ENCODE data around the gene SOX6.
"Not testable (repeated sequence)": the region's sequence is repeated elsewhere in the genome, so short reads cannot be mapped to it uniquely, and the experiment has no call there.

SOX6 gene

DNA sequence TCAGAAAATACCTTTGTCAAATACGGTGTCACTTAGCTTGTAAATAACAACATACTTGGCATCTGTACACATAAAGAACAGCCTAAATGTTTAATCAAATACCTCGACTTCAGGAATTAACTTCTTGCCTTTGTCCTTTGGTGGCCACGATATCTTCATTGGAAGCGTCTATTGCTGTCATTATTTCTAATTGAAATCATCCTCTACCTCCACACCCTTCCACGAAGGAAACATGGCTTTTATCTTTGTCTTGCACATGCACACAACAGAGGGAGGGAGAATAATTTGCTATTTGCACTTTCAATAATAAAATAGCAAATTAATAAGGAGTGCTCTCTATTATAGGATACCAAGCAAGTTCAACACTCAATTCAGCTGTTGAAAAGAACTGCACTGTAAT is 25.8 kb upstream of the SOX6 start:
- DNase-seq (no peak), ATAC-seq (replicated peaks) (no peak)
- H3K9me3 Mint-ChIP-seq: peaks cover 0 to 8% of the 10 kb centered on the region in 2 donors
- no peaks in the 10 kb centered on the region for H3K36me3 Mint-ChIP-seq (ENCODE audit: insufficient read depth)
- no peaks in the 10 kb centered on the region for H3K27me3 Mint-ChIP-seq
- H3K4me1 Mint-ChIP-seq (ENCODE audit: low read depth in 2 of 2): no peaks in the 10 kb centered on the region
- no peak overlapping the region for H3K4me3 Mint-ChIP-seq
- H3K27ac Mint-ChIP-seq: no peak overlapping the region

DNA sequence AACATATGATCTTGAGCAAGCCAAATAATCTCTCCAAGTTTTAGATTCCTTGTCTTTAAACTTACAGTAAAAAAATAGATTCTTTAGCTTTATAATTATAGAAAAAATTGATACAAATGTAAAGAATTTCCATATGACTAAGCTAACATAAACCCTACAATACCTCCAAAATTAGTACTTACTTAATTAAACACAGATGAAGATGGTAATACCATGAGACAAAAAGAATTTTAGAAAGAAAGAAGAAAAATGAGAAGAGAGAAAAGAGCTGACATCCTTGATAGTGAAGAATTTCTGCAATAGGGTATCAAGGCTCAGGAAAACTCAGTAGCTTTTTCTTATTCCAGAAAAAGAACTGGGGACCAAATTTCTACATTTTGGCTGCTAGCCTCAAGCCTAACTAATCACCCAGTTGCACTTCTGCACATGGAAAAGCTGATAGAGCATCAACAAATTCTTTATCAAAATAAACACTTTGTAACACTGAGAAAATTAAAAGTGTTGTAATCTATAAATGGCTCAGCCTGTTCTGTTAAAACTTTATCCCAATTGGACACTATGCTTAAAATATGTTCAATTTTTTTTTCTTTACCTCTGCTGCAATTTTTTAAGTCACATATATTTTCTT is 24.7 kb upstream of the SOX6 start:
- Mint-ChIP-seq H3K4me3 (no peak overlapping the region), H3K9me3 (no peaks in the 10 kb centered on the region), H3K27ac (no peak overlapping the region), H3K36me3 (ENCODE audit: insufficient read depth) (no peaks in the 10 kb centered on the region), H3K27me3 (no peaks in the 10 kb centered on the region), H3K4me1 (ENCODE audit: low read depth in 2 of 2) (no peaks in the 10 kb centered on the region)
- ATAC-seq (replicated peaks) (no peak), DNase-seq (no peak)

DNA sequence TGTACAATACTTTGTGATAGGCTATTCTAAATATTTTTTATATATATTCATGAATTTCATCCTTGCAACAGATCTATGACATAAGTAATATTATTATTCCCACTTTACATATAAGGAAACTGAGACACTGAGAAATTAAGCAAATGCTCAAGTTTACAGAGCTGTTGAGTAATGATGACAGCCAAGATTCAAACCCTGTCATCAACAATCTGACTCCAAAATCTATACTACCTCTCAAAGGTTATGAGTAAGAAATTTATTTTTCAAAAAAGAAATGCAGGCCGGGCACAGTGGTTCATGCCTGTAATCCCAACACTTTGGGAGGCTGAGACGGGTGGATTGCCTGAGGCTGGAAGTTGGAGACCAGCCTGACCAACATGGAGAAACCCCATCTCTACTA is 22.6 kb upstream of the SOX6 start:
- Mint-ChIP-seq H3K36me3 (ENCODE audit: insufficient read depth) (no peaks in the 10 kb centered on the region), H3K4me1 (ENCODE audit: low read depth in 2 of 2) (no peaks in the 10 kb centered on the region), H3K27ac (no peak overlapping the region), H3K27me3 (no peaks in the 10 kb centered on the region), H3K9me3 (no peaks in the 10 kb centered on the region), H3K4me3 (no peak overlapping the region)
- DNase-seq (no peak), ATAC-seq (replicated peaks) (no peak)

DNA sequence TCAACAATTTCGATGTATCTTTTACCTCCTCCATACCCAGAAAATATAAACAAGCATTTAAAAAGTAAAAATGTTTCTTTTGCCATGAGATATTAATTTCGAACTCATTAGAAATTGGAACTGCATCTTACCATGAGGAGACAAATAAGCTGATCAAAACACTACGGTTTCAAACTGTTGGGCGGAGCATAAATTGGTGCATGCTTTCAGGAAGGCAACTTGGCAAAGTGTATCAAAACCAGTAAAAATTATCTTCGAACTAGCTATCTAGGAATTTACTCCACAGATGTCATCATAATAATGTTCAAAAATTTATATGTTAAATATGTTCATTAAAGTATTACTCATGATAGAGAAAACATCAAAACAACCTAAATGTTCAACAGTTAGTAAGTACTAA is 21.4 kb upstream of the SOX6 start:
- Mint-ChIP-seq H3K4me3 (no peak overlapping the region), H3K27ac (no peak overlapping the region), H3K9me3 (no peaks in the 10 kb centered on the region), H3K4me1 (ENCODE audit: low read depth in 2 of 2) (no peaks in the 10 kb centered on the region), H3K36me3 (ENCODE audit: insufficient read depth) (no peaks in the 10 kb centered on the region), H3K27me3 (no peaks in the 10 kb centered on the region)
- no peak for DNase-seq
- ATAC-seq (replicated peaks): no peak

DNA sequence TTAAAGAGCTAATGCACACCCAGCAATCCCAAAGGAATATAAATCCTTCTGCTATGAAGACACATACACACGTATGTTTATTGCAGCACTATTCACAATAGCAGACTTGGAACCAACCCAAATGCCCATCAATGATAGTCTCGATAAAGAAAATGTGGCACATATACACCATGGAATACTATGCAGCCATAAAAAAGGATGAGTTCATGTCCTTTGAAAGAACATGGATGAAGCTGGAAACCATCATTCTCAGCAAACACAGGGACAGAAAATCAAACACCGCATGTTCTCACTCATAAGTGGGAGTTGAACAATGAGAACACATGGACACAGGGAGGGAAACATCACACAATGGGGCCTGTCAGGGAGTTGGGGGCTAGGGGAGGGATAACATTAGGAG is 19.3 kb upstream of the SOX6 start:
- H3K4me1 Mint-ChIP-seq (ENCODE audit: low read depth in 2 of 2); ATAC-seq (replicated peaks); H3K9me3 Mint-ChIP-seq; H3K4me3 Mint-ChIP-seq; H3K36me3 Mint-ChIP-seq (ENCODE audit: insufficient read depth); H3K27ac Mint-ChIP-seq; DNase-seq; H3K27me3 Mint-ChIP-seq: not testable (repeated sequence)

DNA sequence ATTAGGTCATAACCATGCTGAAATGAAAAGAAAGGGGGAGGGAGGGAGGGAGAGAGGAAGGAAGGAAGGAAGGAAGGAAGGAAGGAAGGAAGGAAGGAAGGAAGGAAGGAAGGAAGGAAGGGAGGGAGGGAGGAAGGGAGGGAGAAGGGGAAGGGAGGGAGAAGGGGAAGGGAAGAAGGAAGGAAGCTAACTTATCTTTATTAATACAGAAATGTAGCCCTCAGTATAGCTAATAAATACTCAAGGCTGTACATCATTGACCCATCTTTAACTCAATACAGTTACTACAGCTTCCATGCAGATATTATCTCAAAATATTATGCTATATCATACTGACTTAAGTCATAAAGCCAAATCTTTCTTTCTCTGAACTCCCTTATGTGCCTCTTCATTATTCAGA is 17.4 kb upstream of the SOX6 start:
- no peaks in the 10 kb centered on the region for H3K36me3 Mint-ChIP-seq (ENCODE audit: insufficient read depth)
- no peaks in the 10 kb centered on the region for H3K27me3 Mint-ChIP-seq
- peaks cover 10 to 18% of the 10 kb centered on the region in 2 donors for H3K9me3 Mint-ChIP-seq
- no peak overlapping the region for H3K4me3 Mint-ChIP-seq
- DNase-seq (no peak), ATAC-seq (replicated peaks) (no peak)
- H3K4me1 Mint-ChIP-seq (ENCODE audit: low read depth in 2 of 2): no peaks in the 10 kb centered on the region
- no peak overlapping the region for H3K27ac Mint-ChIP-seq

DNA sequence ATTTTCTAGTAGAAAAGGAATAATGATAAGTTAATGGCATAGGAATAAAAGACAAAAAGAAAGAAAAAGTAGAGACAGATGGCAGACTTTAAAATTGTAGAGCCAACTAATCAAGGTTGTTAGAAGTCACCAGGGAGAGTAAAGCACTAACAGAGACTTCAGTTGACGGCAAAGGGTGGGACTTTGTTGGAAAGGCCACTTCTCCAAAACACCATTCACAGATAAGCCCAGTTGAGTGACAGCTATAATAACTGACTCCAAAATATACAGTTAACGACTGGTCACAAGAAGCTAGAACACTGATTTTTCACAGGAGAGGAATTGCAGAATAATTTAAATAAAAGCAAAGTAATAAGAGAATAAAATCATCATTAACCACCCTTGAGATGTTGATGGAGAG is 16.0 kb upstream of the SOX6 start:
- Mint-ChIP-seq H3K27ac (no peak overlapping the region), H3K36me3 (ENCODE audit: insufficient read depth) (no peaks in the 10 kb centered on the region), H3K4me1 (ENCODE audit: low read depth in 2 of 2) (no peaks in the 10 kb centered on the region), H3K4me3 (no peak overlapping the region), H3K9me3 (peaks cover 10 to 18% of the 10 kb centered on the region in 2 donors), H3K27me3 (no peaks in the 10 kb centered on the region)
- DNase-seq (no peak), ATAC-seq (replicated peaks) (no peak)

DNA sequence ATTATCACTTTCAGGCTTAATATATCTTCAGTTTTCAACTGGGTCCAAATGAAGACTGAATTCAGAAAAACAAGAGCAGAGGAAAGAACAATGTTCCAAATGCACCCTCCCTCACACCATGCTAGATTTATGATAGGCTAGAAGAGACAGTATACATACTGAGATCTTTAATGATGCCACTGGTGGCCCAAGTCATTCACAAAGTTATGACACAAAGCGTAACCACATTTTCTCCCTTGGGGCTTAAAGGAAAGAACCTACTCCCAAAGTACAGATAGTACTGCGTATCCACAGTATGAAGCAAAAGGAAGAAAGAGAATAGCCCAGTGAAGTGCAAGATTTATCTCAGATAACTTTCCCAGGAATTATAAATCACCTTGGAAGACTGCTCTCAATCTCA is 10.9 kb upstream of the SOX6 start:
- peaks cover 10 to 18% of the 10 kb centered on the region in 2 donors for H3K9me3 Mint-ChIP-seq
- H3K27me3 Mint-ChIP-seq: no peaks in the 10 kb centered on the region
- H3K36me3 Mint-ChIP-seq (ENCODE audit: insufficient read depth): no peaks in the 10 kb centered on the region
- no peak for DNase-seq
- H3K4me3 Mint-ChIP-seq: no peak overlapping the region
- no peak for ATAC-seq (replicated peaks)
- no peaks in the 10 kb centered on the region for H3K4me1 Mint-ChIP-seq (ENCODE audit: low read depth in 2 of 2)
- no peak overlapping the region for H3K27ac Mint-ChIP-seq

DNA sequence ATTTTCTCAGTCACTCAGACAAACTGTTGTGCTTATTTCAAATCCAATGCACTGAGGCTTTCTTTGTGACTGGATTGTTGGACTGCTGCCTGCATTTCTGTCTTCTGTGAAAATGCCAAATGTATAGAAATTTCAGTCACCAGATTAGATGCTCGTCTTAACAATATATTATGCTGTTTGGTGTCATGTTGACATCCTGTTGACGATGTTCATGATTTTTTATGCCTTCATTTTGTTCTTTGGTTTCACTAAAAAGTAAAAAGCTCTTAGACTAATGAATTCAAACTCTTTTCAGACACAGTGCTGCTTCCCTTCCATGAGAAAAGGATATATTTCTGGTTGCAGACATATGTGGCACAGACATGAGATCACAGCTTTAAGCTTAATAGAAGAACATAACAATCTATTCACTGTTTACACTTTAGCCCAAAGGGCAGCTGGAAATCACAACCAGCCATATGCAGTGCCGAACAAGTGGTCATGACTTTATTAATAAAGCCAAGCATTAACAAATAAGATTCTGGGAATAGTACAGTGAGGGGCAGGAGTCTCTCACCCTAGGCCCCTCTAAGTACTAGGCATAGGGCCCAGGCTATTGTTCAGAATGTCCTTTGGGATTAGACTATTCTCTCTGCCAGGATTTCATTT is 9.4 kb upstream of the SOX6 start:
- no peak for DNase-seq
- H3K27me3 Mint-ChIP-seq: no peaks in the 10 kb centered on the region
- H3K4me1 Mint-ChIP-seq (ENCODE audit: low read depth in 2 of 2): no peaks in the 10 kb centered on the region
- no peaks in the 10 kb centered on the region for H3K36me3 Mint-ChIP-seq (ENCODE audit: insufficient read depth)
- H3K4me3 Mint-ChIP-seq: no peak overlapping the region
- ATAC-seq (replicated peaks): no peak
- H3K27ac Mint-ChIP-seq: no peak overlapping the region
- peaks cover 6 to 11% of the 10 kb centered on the region in 2 donors for H3K9me3 Mint-ChIP-seq

DNA sequence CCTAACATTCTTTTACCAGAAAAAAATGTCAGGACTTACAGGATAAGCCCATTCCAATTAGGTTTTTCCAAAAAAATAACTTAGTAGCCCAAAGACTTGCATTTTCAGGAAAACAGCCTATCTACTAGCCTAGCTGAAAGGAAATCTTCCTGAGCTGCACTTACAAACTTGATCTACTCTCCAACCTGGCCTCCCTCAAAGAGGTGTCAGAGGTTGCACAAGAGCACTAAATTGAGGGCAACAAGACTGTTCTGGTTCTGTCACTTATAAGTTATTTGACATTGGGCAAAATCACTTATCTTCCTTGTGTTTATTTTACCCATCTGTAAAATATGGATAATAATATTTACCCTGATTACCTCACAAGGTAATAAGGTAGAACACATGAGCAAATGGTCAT is 7.9 kb upstream of the SOX6 start:
- Mint-ChIP-seq H3K9me3 (peaks cover 5 to 7% of the 10 kb centered on the region in 2 donors), H3K27ac (no peak overlapping the region), H3K36me3 (ENCODE audit: insufficient read depth) (no peaks in the 10 kb centered on the region), H3K27me3 (no peaks in the 10 kb centered on the region), H3K4me3 (no peak overlapping the region), H3K4me1 (ENCODE audit: low read depth in 2 of 2) (no peaks in the 10 kb centered on the region)
- no peak for ATAC-seq (replicated peaks)
- DNase-seq: no peak

DNA sequence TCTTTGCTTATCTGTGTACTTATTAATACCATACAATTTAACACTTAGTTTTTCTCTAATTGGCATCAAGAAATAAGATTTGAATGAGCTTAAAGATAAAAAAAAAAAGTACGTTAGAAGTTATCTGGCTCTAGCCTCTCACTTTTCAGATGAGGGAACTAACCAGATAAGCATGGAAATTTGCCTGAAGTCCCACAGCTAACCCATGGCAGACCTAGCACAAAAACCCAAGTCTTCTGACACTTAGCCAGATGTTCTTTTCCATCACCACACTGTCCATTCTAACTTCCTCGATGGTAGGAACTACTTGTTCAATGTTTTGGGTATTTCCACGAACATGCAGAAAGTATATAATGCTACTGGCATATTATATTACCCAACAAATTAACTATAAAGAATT is 7.4 kb upstream of the SOX6 start:
- no peaks in the 10 kb centered on the region for H3K36me3 Mint-ChIP-seq (ENCODE audit: insufficient read depth)
- ATAC-seq (replicated peaks): no peak
- H3K4me1 Mint-ChIP-seq (ENCODE audit: low read depth in 2 of 2): no peaks in the 10 kb centered on the region
- no peak for DNase-seq
- no peak overlapping the region for H3K4me3 Mint-ChIP-seq
- H3K27ac Mint-ChIP-seq: no peak overlapping the region
- peaks cover 5 to 11% of the 10 kb centered on the region in 2 donors for H3K9me3 Mint-ChIP-seq
- H3K27me3 Mint-ChIP-seq: no peaks in the 10 kb centered on the region

DNA sequence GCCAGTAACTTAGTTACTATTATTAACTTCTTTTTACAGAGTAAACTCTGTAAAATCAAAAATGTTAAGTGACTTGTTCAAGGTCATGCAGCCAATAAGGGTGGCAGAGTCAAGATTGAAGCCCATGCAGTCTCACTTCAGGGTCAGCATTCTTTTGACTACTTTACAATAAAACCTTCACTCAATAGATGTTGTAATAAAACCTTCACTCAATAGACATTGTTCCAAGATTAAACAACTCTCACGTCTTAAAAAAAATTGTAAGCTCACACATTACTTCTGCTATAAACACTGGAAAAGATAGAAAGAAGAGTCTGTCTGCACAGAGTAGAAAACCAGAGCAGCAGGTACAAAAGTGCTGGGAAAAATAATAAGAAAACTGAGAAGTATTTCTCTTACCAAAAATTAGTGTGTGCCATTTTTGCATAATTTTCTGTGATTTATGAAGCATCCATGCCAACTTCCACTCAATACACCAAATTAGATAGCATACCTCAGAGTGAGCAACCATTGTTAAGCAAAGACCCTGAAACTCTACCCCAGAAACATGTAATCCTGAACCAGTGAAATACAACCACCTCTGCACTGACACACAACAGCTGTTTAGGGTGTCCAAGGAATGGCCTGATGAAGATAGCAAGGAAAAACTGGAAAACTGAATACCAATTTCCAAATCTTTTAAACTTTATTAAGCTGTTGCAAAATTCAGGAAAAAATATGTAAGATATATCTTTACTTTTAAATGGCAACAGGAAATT is 4.9 kb upstream of the SOX6 start:
- Mint-ChIP-seq H3K36me3 (ENCODE audit: insufficient read depth) (no peaks in the 10 kb centered on the region), H3K4me3 (no peak overlapping the region), H3K4me1 (ENCODE audit: low read depth in 2 of 2) (no peaks in the 10 kb centered on the region), H3K9me3 (peaks cover 6 to 12% of the 10 kb centered on the region in 2 donors), H3K27me3 (no peaks in the 10 kb centered on the region), H3K27ac (no peak overlapping the region)
- ATAC-seq (replicated peaks): no peak
- DNase-seq: no peak

DNA sequence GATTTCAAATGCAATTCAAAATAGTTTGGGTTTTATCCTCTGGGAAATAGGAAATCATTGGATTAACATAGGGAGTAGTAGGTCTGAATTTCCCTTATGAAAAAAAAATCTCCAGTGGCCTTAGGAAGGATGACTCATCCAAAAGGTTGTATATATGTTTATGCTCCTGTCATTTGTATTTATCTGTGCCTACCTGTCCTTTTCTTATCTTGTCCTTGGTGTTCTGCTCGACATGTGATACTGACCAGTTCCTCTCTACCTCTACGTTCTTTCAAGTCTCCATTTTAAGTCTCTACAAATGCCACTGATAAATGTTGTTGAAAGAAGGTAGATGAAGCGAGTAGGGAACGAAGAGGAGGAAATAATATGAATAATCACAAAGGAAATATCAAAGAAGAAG is 3.0 kb upstream of the SOX6 start:
- Mint-ChIP-seq H3K4me3 (no peak overlapping the region), H3K27ac (no peak overlapping the region)
- ATAC-seq (replicated peaks): no peak

DNA sequence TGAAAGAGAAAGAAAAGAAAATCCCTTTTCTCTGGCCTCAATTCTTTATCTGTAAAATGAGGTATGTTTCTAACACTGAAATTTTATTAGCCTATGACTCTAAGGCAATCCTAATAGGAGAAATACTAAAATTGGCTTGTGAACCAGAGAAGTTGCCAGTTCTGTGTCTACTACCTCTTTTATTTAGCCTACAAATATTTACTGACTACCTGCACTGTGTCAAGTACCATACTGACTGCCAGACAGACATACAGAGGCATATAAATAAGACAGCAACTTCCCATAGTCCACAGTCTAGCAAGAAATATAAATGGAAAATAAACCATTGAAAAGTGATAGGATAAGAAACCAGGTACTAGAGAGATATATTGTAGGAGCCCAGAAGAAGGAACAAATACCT is 2.4 kb upstream of the SOX6 start:
- Mint-ChIP-seq H3K27me3 (no peaks in the 10 kb centered on the region), H3K36me3 (ENCODE audit: insufficient read depth) (no peaks in the 10 kb centered on the region), H3K4me3 (no peak overlapping the region), H3K4me1 (ENCODE audit: low read depth in 2 of 2) (no peaks in the 10 kb centered on the region), H3K9me3 (peaks cover 6 to 12% of the 10 kb centered on the region in 2 donors), H3K27ac (no peak overlapping the region)
- DNase-seq (no peak), ATAC-seq (replicated peaks) (no peak)

More for the DNA sequence above, 3.0 kb upstream of the SOX6 start:
- Mint-ChIP-seq H3K9me3 (peaks cover 6 to 12% of the 10 kb centered on the region in 2 donors), H3K27me3 (no peaks in the 10 kb centered on the region), H3K4me1 (ENCODE audit: low read depth in 2 of 2) (no peaks in the 10 kb centered on the region), H3K36me3 (ENCODE audit: insufficient read depth) (no peaks in the 10 kb centered on the region)
- DNase-seq: no peak

Measured in effector memory CD8-positive, alpha-beta T cell (primary cell).